UCSD-AML1 (cell line): ENCODE measurements around the gene GPX5.
"Not testable (repeated sequence)": the region's sequence is repeated elsewhere in the genome, so short reads cannot be mapped to it uniquely, and the experiment has no call there.

Source experiments
- DNase-seq: peaks from one replicate; lab custom pipeline; 2025; ENCODE audit not compliant: unreplicated experiment; lab: John Stamatoyannopoulos, UW

Gene GPX5

GRCh38 chr6:28525496-28526039, at the start of gene GPX5:
Gene GPX5, plus strand, starts transcription at chr6:28525881. Its CDS starts 133 bp downstream, at chr6:28526014.
- no peak for DNase-seq

GRCh38 chr6:28478518-28478917, 47.2 kb upstream of the GPX5 start:
- DNase-seq: no peak

- no peak for DNase-seq
Measured at GRCh38 chr6:28480253-28480932, 45.3 kb upstream of the GPX5 start.

GRCh38 chr6:28485482-28485881, 40.2 kb upstream of the GPX5 start:
- no peak for DNase-seq

- no peak for DNase-seq
Measured at GRCh38 chr6:28486533-28486932, 39.1 kb upstream of the GPX5 start.

- no peak for DNase-seq
Measured at GRCh38 chr6:28486988-28487742, 38.5 kb upstream of the GPX5 start.

GRCh38 chr6:28488916-28489365, 36.7 kb upstream of the GPX5 start:
- peak; percentile 41 for DNase-seq

GRCh38 chr6:28489366-28490204, 36.1 kb upstream of the GPX5 start:
- peak; percentile 47 for DNase-seq

- no peak for DNase-seq
Measured at GRCh38 chr6:28490205-28490890, 35.3 kb upstream of the GPX5 start.

- DNase-seq: no peak
Measured at GRCh38 chr6:28491984-28492317, 33.7 kb upstream of the GPX5 start.

GRCh38 chr6:28496099-28496779, 29.4 kb upstream of the GPX5 start:
- no peak for DNase-seq

GRCh38 chr6:28497306-28497705, 28.4 kb upstream of the GPX5 start:
- no peak for DNase-seq

GRCh38 chr6:28497893-28498292, 27.8 kb upstream of the GPX5 start:
- no peak for DNase-seq

- no peak for DNase-seq
Measured at GRCh38 chr6:28501259-28501658, 24.4 kb upstream of the GPX5 start.

- not testable (repeated sequence) for DNase-seq
Measured at GRCh38 chr6:28502136-28502535, 23.5 kb upstream of the GPX5 start.

- not testable (repeated sequence) for DNase-seq
Measured at GRCh38 chr6:28502709-28503305, 22.9 kb upstream of the GPX5 start.

GRCh38 chr6:28505733-28506132, 19.9 kb upstream of the GPX5 start:
- no peak for DNase-seq

GRCh38 chr6:28506807-28507475, 18.7 kb upstream of the GPX5 start:
- DNase-seq: no peak

GRCh38 chr6:28511628-28512300, 13.9 kb upstream of the GPX5 start:
- no peak for DNase-seq
